BJ (cell line): ENCODE data around the gene P2RY12. TPM values are rescaled to one million over a fixed set of nuclear protein-coding genes. Genes with fewer than 3 reads are reported as not detected.
A peak's percentile ranks its signal among the peaks of the same experiment; 100 is the strongest.

Source experiments
- CTCF ChIA-PET: fragments of 350-600 bp; formaldehyde crosslinking; extraction: SDS; loops from one replicate; lab custom pipeline; 2021; ENCODE audit warnings: antibody characterized with exemption, inconsistent platforms; lab: Yijun Ruan, JAX
- POLR2A ChIA-PET: fragments of 300-600 bp; sonication (Branson Sonifier 250); formaldehyde crosslinking; extraction: SDS; loops from one replicate; lab custom pipeline; 2021; ENCODE audit warnings: antibody characterized with exemption; lab: Charles Lee
- DNase-seq: peaks from one replicate; pipeline ENCODE4 v3.0.0-alpha.2; 2011; ENCODE audit warnings: low read depth
- H3K27me3 ChIP-seq: 2 replicates; pipeline ENCODE4 v1.6.0; 2011; ENCODE audit warnings: low read length; ENCODE audit not compliant: control insufficient read depth, insufficient read depth
- H3K36me3 ChIP-seq: 2 replicates; pipeline ENCODE4 v1.5.1; 2011; ENCODE audit warnings: low read length; ENCODE audit not compliant: control insufficient read depth, insufficient read depth
- H3K4me3 ChIP-seq: 2 replicates; pipeline ENCODE4 v1.5.1; 2011; ENCODE audit warnings: low read depth, mild to moderate bottlenecking, control low read depth, low read length
- CTCF ChIP-seq: IDR thresholded peaks from 2 replicates; pipeline ENCODE4 v1.5.1; 2011; ENCODE audit warnings: low read depth, mild to moderate bottlenecking, control low read depth, inconsistent platforms, low read length, moderate library complexity; ENCODE audit not compliant: insufficient read depth
- polyA plus RNA-seq: library from polyadenylated mRNA; depleted of rRNA; stranded (reverse); fragments of >200 nt; gene quantifications from 2 replicates; pipeline ENCODE4 v1.2.3, GENCODE V29; 2011

P2RY12 gene
- polyA plus RNA-seq, 1 experiment = not detected

GRCh38 chr3:151345859-151346258, 38.7 kb downstream of the P2RY12 start:
- POLR2A ChIA-PET = interaction anchor here (0.6 kb wide), 1 partner anchor 115 kb away, joined by 3 read pairs; the partner anchor contains the start of gene IGSF10
- TF ChIP-seq CTCF = no peak
- CTCF ChIA-PET = interaction anchor here (0.9 to 2.1 kb wide), 4 partner anchors 12 to 18 kb away, joined by 3 to 16 read pairs (median 5); no protein-coding TSS in a partner anchor
- no peaks in the 10 kb centered on the region for H3K36me3 ChIP-seq
- H3K27me3 ChIP-seq = no peaks in the 10 kb centered on the region
- DNase-seq = peak; percentile 35
- no peak overlapping the region for H3K4me3 ChIP-seq

GRCh38 chr3:151331696-151332095, 52.9 kb downstream of the P2RY12 start:
- Histone ChIP-seq H3K36me3 (no peaks in the 10 kb centered on the region), H3K4me3 (no peak overlapping the region), H3K27me3 (no peaks in the 10 kb centered on the region)
- DNase-seq = no peak
- ChIA-PET CTCF (interaction anchor here (1.1 to 1.2 kb wide), 2 partner anchors 14 to 44 kb away, joined by 4 to 6 read pairs; no protein-coding TSS in a partner anchor), POLR2A (interaction anchor here (0.7 kb wide), 1 partner anchor 130 kb away, joined by 3 read pairs; no protein-coding TSS in a partner anchor)
- TF ChIP-seq CTCF = no peak

- no peak for TF ChIP-seq CTCF
- no peak for DNase-seq
- Histone ChIP-seq H3K4me3 (no peak overlapping the region), H3K36me3 (no peaks in the 10 kb centered on the region), H3K27me3 (no peaks in the 10 kb centered on the region)
- ChIA-PET CTCF (no interaction called here), POLR2A (no interaction called here)
Observed at GRCh38 chr3:151330899-151331298, 53.7 kb downstream of the P2RY12 start.

GRCh38 chr3:151330379-151330778, 54.2 kb downstream of the P2RY12 start:
- DNase-seq = no peak
- no peaks in the 10 kb centered on the region for H3K36me3 ChIP-seq
- ChIA-PET POLR2A (no interaction called here), CTCF (no interaction called here)
- H3K4me3 ChIP-seq = no peak overlapping the region
- no peaks in the 10 kb centered on the region for H3K27me3 ChIP-seq
- no peak for TF ChIP-seq CTCF

- no peak for TF ChIP-seq CTCF
- no peak for DNase-seq
- Histone ChIP-seq H3K4me3 (no peak within 1 kb of the TSS), H3K36me3 (no peaks in the 10 kb centered on the region), H3K27me3 (no peaks in the 10 kb centered on the region)
- POLR2A ChIA-PET = no interaction called here
- CTCF ChIA-PET = interaction anchor here (1.2 to 3.3 kb wide), 4 partner anchors 17 to 110 kb away, joined by 3 to 17 read pairs (median 10); no protein-coding TSS in a partner anchor
Observed at GRCh38 chr3:151329363-151329762, 55.2 kb downstream of the P2RY12 start, which contains the start of gene P2RY13. P2RY13 (minus strand) TSS chr3:151329549; CDS start chr3:151329528, 21 bp downstream.
